ENCODE results near the gene SLC35F1.

GRCh38 chr6:118325220-118325860, 418.3 kb downstream of the SLC35F1 start:
- TF ChIP-seq CTCF (IDR thresholded peaks at IDR 0.05): no peak
- no peak for TF ChIP-seq POLR2A (IDR thresholded peaks at IDR 0.05)
